Embryonic facial prominence (tissue), 1 donor: ENCODE measurements around the gene GPC6.

Source experiments
- DNase-seq: peaks from one replicate; pipeline ENCODE4 v3.0.0-alpha.2; 2016; ENCODE audit errors: extremely low spot score

Gene GPC6

GRCh38 chr13:93561576-93562225 lies 335.1 kb downstream of the GPC6 start:
- no peak for DNase-seq

- DNase-seq: no peak
Measured at GRCh38 chr13:93562676-93563075, 336.1 kb downstream of the GPC6 start.

GRCh38 chr13:93577105-93577504 lies 350.5 kb downstream of the GPC6 start:
- DNase-seq: no peak

GRCh38 chr13:93589788-93590187 lies 363.2 kb downstream of the GPC6 start:
- DNase-seq: no peak

GRCh38 chr13:93603043-93603442 lies 376.4 kb downstream of the GPC6 start:
- no peak for DNase-seq

- no peak for DNase-seq
Measured at GRCh38 chr13:93614776-93615175, 388.2 kb downstream of the GPC6 start.

GRCh38 chr13:93620181-93620765 lies 393.7 kb downstream of the GPC6 start:
- DNase-seq: peak; percentile 45

GRCh38 chr13:93621051-93621450 lies 394.4 kb downstream of the GPC6 start:
- DNase-seq: no peak

- DNase-seq: no peak
Measured at GRCh38 chr13:93621966-93622365, 395.4 kb downstream of the GPC6 start.

- no peak for DNase-seq
Measured at GRCh38 chr13:93624311-93624777, 397.7 kb downstream of the GPC6 start.

- DNase-seq: no peak
Measured at GRCh38 chr13:93625536-93625935, 398.9 kb downstream of the GPC6 start.

- no peak for DNase-seq
Measured at GRCh38 chr13:93628136-93628797, 401.7 kb downstream of the GPC6 start.

- no peak for DNase-seq
Measured at GRCh38 chr13:93635616-93636032, 409.0 kb downstream of the GPC6 start.

- DNase-seq: no peak
Measured at GRCh38 chr13:93637852-93638251, 411.2 kb downstream of the GPC6 start.

- DNase-seq: no peak
Measured at GRCh38 chr13:93640452-93640851, 413.8 kb downstream of the GPC6 start.

- no peak for DNase-seq
Measured at GRCh38 chr13:93646245-93646644, 419.6 kb downstream of the GPC6 start.

GRCh38 chr13:93649496-93649895 lies 422.9 kb downstream of the GPC6 start:
- DNase-seq: no peak

- no peak for DNase-seq
Measured at GRCh38 chr13:93653776-93654175, 427.2 kb downstream of the GPC6 start.

GRCh38 chr13:93655154-93655553 lies 428.5 kb downstream of the GPC6 start:
- DNase-seq: no peak

- DNase-seq: no peak
Measured at GRCh38 chr13:93660391-93661063, 433.9 kb downstream of the GPC6 start.

- DNase-seq: no peak
Measured at GRCh38 chr13:93670866-93671265, 444.3 kb downstream of the GPC6 start.

GRCh38 chr13:93672996-93673395 lies 446.4 kb downstream of the GPC6 start:
- DNase-seq: no peak

- DNase-seq: no peak
Measured at GRCh38 chr13:93673885-93674284, 447.3 kb downstream of the GPC6 start.
